CD4-positive, alpha-beta T cell treated with Interleukin-6 at 100 ng/mL for 8 hours (primary cell): Measurements from ENCODE around the gene UMODL1.
A peak's percentile ranks its signal among the peaks of the same experiment; 100 is the strongest.

Source experiments
- DNase-seq: peaks from one replicate; pipeline ENCODE4 v3.0.0-alpha.2; 2020; ENCODE audit warnings: mixed read lengths, low spot score

Gene UMODL1

DNA sequence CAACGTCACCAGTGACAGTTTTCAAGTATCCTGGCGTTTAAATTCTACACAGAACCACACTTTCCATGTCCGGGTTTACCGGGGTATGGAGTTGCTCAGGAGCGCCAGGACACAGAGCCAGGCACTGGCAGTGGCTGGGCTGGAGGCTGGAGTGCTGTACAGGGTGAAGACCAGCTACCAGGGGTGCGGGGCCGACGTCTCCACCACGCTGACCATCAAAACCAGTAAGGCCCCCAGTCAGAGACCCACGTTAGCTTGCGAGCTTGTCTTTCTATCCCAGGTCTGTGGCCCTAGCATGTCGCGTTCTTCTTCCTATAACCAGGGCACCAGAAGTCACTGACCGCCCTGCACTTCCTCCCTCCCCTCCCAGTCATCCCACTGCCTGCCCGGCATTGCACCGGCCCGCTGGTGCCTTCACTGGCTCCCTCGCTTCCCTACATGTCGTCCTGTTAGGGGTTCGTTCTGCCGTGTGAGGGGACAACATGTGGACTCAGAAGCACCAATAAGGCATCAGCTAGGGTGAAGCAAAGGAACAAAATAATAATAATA is 27.9 kb downstream of the UMODL1 start:
- no peak for DNase-seq

DNA sequence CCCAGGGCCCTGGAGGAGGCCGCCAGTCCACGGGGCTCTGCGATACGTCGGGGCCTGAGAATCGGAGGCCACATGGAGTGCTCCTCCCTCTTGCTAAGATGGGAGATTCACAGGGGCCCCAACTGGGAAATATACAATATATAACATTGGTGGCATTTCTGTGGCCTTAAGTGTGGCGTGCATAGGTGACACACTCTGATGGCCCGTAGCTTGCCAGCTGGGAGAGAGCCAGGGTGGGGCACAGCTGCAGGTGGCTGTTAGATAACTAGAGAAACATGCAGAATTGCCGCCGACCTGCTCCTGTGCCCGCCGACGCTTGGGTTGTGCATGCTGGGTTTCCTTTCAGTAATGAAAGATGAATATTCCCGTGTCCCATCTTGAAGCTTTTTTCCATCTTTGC is 30.1 kb downstream of the UMODL1 start:
- no peak for DNase-seq

DNA sequence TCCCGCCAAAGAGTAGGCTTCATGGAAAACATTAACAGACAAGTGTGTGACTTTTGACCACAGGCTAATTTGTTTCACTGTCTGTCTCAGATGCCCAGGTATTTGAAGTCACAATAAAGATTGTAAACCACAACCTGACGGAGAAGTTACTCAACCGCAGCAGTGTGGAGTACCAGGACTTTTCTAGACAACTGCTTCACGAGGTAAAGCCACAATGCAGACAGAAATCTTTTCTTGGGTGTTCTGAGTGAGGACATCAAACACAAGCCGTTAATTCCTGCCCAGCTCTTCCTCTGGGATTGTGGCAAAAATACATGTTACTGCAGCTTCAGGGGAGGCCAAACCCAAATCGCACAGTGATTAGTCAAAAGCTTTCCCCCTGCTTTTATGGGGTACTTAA is 31.0 kb downstream of the UMODL1 start:
- DNase-seq: no peak

DNA sequence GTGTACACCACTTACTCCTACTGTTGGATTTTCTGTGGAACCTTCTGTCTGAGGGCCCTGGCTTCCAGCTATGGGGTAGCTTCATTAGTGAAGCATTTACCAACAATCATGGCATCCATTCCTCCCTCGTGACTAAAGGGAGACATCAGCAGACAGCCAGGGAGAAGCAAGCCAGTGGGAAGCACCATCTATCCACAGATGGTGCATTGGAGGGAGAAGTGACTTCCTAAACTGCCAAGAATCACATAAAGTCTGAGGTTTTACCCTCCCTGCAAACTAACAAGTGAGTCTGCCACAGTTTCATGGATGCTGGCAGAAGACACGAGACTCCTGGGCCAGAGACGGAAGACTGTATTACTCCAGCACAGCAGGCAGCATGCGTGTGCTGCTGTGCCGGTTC is 31.4 kb downstream of the UMODL1 start:
- no peak for DNase-seq

DNA sequence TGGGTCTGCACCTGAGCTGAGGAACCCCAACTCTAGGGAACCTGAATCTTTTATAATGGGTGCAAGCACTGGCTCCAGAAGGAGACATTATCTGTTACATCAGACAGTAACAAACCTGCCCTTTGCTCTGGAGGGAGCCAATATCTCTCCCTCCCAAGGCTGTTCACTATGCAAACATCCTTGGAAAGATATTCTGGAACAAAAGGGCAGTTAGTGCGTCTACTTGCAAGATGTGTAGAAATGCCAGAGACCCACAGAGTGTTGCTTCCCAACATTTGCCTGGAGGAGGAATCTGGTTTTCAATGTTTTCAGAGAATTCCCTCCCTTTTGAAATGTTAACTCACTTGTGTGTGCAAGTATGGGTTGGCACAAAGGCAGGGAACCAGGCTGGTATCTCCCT is 31.9 kb downstream of the UMODL1 start:
- no peak for DNase-seq

DNA sequence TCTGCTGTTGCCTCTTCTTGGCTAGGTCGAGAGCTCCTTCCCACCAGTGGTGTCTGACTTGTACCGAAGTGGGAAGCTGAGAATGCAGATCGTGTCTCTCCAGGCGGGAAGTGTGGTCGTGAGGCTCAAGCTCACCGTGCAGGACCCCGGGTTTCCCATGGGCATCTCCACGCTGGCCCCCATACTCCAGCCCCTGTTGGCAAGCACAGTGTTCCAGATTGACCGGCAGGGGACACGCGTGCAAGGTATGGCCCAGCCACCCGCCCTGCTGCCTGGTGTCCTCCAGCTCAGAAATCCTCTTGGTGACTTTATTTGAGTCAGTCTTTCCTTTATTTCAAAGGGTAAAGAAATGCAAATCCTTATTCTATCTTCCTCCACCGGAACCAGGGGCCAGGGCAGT is 32.7 kb downstream of the UMODL1 start:
- no peak for DNase-seq

DNA sequence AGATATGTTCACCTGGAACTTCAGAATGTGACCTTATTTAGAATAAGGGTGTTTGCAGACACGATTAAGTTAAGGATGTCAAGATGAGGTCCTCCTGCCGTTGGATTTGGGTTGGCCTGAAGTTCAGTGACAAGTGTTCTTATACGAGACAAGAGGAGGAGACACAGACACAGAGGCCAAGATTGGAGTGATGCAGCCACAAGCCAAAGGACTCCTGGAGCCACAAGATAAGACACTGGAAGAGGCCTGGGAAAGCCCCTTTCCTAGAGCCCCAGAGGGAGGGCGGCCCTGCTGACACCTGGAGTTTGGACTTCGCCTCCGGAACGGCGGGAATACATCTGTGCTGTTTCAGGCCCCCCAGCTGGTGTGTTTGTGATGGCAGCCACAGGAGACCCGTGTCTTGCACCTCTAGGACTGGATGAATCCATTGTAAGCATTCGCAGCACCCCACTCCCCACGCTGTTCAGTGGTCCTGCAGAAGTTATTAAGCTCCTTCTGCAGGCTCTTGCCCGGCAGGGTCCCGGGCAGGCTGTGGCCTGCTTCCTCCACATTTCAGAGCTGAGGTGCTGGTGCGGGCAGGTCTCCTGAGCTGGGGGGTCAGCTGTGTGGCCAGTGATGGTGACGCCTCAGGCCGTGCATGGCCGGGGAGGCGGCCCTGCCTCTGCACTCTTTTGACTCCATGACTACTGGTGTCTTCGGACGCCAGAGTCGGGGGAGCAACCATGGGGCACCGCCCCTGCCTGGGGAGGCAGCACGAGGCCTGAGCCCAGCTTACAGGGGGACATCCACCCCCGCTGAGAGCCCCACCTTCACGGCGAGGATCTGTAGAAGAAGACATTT is 34.6 kb downstream of the UMODL1 start:
- no peak for DNase-seq

DNA sequence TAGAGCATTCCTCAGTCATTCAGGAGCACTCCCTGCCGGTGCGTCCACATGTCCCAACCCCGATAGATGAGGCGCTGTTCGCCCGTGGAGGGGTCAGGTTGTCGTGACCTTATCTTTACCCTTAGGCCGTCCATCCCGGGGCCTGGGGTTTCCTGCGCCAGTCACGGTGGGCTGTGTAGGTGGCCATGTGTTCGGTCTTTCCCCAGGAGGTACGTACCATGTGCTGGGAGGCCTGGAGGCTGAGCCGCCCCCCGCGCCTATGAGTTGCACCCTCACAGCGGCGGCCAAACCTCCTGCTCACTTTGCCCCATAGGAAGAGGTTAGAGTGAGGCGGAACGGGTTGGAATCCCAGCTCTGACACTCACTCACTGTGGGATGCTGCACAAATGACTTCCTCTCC is 35.3 kb downstream of the UMODL1 start:
- DNase-seq: no peak

DNA sequence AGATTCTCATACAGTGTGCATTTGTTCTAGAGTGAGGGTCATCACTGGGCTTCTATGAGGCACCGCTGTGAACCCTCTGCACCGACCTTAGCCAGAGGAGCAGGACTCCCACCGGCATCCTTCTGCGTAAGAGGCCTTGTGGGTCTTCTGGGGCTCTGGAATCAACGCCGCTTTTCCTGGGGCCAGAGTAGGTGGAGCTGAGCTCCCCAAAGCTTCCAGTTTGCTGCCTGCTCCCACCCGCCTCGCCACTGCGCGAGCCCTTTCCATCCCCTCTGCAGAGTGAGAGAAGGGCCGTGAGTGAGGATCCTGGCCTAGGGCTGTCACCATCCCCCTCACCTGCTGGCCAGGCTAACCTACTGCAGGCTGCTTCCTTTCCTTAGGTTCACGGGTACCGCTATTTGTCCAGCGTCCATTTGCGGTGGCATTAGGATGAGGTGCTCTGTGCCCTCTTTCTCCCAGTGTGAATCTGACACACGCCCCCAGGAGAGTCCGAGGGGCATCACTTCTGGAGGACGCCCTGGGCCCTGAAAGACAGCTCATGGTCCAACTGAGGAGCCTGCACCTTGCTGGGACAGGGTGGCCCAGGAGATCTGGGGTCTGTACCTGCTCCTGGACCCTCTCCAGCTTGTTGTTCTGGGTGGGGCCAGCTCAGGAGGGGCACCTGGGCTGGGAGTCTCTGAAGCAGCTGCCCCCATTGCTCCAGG is 36.2 kb downstream of the UMODL1 start:
- DNase-seq: no peak

DNA sequence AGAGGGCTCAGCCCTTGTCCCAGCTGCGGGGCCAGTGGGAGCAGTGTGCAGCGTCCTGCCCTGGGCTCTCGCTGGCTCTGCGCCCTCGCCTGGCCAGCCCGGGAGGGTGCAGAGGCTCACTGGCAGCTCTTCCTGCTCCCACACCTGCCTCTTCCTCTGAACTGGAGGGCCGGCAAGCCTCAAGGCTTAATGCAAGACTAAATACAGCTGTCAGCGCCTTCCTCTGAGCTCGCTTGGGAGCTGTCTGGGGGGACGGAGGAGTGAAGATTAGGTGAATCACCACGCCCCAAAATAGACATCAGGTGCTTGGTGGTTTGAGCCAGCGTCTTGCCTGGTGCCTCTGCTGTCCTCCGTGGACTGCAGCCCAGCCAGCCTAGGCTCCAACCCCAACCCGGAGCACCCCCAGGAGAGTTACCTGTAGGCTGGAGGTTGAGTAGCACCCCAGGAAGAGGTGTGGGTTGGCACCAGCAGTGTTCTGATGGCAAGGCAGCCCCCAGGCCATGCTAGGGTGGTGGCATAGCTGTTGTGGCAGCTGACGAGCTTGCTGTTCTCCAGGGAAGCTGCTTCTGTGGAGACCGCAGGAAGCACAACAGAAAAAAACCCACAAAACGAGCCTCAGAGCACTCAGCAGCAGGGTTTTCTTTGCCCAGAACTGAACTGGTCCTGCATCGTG is 36.9 kb downstream of the UMODL1 start:
- DNase-seq: peak; percentile 75

DNA sequence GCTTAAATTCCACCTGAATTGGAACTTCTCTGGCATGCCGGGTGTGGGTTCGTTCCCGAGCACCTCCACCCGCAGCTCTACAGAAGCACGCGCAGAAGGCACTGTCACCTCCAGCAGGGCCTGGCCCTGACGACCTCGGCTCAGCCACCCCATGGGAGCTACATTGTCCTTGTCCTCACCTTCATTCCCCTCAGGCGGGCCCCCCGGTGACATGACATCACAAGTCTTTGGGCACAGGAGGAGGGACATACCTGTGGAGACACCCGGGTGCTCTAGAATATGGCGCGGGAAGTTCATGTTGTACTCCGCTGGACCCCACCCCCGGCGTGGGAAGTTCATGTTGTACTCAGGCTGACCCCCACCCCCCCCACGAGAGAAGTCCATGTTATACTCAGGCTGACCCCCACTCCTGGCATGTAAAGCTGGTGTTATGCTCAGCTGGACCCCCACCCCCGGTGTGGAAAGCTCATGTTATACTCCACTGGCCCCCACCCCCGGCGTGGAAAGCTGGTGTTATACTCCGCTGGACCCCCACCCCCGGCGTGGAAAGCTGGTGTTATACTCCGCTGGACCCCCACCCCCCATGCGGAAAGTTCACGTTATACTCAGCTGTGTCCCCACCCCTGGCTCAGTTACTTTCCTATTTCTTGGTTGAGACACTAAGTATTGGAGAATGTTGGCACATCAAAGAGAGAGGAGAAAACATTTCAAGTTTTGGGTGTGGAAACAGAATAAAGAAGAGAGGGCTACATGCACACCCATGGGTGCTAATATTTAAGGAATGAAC is 37.6 kb downstream of the UMODL1 start:
- DNase-seq: no peak

DNA sequence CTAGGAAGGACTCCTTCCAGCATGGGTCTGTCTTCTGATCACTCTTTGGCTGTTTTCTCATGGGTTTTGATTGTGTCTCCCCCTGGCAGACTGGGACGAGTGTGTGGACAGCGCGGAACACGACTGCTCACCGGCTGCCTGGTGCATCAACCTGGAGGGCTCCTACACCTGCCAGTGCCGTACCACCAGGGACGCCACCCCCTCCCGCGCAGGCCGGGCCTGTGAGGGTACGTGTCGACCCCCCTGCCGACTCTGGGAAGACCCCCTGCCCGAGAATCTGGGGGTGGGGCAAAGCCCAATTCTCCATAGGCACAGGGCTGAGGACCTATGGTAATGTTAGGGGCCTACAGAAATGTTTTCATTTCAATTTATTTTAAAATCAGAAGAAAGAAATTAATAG is 38.4 kb downstream of the UMODL1 start:
- no peak for DNase-seq

DNA sequence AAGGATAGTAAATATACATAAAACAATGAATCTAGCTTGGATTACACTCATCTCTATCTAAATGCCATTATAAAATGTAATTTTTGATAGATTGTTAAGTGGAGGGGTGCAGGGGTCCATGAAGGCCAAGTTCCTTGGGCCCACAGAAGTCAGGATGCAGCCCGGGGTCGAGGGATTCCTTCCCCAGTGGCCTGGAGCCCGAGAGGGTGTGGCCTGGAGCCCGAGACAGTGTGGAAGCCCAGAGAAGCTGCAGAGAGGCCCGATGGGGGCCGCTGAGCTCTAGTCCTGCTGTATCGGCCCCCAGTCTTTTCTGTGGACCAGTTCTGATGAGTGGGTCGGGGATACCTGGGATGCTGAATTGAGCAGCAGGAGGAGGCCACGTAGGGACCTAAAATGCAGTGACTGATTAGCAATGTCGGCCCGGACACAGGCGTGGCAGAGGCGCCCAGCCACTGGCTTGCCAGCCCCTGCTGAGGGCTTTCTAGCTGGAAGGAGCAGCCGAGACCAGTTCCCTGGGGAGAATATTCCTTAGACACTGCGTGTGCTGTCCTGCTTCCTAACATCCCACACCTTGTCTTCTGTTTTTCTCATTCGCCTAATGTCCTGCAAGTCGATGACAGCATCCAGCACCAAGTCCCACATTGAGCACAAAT is 38.9 kb downstream of the UMODL1 start:
- DNase-seq: no peak

DNA sequence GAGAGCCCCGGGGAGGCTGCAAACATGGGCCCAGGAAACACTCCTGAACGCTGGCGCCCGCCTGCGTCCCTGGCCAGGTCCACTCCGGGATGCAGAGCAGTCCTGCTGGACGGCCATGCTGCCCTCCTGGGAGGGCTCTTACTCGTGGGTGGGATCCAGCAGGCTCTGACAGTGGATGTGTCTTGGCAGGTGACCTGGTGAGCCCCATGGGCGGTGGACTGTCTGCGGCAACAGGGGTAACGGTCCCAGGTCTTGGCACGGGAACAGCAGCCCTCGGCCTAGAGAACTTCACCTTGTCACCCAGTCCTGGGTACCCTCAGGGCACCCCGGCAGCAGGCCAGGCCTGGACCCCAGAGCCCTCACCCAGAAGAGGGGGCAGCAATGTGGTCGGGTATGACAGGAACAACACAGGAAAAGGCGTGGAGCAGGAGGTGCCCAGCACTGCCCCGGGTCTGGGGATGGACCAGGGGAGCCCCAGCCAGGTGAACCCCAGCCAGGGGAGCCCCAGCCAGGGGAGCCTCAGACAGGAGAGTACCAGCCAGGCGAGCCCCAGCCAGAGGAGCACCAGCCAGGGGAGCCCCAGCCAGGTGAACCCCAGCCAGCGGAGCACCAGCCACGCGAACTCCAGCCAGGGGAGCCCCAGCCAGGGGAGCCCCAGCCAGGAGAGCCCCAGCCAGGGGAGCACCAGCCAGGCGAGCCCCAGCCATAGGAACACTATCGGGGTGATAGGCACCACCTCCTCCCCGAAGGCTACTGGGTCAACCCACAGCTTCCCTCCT is 39.8 kb downstream of the UMODL1 start:
- DNase-seq: no peak

DNA sequence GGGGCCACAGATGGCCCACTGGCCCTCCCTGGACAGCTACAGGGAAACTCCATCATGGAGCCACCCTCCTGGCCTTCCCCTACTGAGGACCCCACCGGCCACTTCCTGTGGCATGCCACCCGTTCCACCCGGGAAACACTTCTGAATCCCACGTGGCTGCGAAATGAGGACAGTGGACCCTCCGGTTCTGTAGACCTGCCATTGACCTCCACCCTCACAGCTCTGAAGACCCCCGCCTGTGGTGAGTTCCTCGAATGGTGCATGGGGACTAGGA is 40.3 kb downstream of the UMODL1 start:
- DNase-seq: no peak

DNA sequence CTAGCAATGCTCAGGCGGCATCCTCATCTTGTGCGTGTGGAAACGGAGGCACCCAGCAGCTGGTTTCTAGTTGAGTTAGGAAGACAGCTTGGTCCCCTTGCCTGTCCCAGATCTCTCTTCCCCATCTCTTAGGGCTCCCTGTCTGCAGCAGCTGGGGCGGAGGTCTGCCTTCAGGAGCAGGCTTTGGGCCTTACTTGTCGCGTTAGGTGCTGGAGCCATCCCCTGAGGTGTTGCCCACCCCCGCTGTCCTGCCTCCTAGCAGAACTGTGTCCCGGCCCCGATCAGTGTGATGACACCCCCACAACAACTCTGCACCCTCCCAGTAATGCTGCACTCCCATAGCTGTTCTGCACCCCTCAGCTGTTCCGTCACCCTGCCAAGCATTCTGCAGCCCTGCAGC is 40.7 kb downstream of the UMODL1 start:
- DNase-seq: no peak

DNA sequence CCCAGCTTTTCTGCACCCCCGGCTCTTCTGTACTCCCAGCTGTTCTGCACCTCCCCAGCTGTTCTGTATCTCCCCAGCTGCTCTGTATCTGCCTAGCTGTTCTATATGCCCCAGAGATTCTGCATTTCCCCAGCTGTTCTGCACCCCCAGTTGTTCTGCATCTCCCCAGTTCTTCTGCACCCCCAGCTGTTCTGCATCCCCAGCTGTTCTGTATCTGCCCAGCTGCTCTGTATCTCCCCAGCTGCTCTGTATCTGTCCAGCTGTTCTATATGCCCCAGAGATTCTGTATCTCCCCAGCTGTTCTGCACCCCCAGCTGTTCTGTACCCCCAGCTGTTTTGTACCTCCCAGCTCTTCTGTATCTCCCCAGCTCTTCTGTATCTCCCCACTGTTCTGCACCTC is 41.1 kb downstream of the UMODL1 start:
- no peak for DNase-seq

DNA sequence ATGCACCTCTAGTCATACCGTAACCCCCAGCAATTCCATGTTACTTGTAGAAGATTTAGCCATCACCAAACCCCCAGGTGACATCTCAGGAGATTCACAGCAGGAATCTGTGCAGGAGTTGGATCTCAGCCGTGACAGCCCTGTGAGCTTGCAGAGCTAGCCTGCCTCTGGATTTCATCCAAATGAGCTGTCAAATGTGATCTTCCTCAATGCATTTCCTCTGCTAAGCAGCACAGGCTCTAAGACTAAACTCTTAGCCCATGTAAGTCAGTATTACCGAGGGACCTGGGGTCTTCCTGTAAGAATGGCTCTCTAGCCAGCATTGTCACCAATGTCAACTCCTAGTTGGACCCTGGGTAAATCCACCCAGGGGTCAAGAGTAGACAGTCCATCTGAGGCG is 41.7 kb downstream of the UMODL1 start:
- DNase-seq: no peak

DNA sequence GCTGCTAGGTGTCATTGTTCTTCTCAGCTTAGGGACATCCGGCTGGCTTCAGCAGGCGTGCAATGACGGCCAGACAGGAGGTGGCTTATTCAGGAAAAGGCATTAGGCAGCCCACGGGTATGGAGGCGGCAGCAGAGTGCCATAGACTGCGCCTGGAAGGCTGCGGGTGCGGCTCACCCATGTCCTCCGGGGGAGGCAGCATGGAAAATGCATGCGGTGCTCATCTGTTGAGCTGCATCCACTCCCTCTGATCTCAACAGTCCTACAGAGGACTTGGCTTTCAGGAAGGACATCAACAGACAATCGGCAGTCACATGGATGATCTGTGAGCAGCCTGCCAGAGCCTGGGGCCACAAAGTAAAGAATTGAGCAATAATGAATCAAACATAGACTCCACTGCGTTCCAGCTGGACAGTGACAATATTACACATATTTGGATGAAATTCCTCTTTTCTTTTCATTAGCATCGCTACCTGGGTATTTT is 42.9 kb downstream of the UMODL1 start:
- no peak for DNase-seq

DNA sequence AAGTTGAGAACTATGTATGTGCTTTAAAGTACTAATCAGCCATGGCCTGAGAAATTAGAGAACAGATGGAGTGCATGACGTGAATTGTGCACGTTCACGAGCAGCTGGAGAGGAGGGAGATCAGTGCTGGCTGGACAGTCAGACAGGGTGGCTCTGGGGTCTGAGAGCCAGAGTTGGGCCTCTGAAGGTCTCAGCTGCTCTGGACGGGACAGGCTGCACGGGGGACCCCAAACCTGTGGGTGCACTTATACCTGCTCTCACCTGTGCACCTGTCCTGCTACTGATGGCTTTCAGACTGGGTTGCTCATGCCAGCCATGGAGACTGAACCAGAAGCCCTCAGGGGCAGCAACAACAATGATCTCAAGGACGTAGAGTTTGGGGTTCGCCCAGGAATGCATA is 43.5 kb downstream of the UMODL1 start:
- DNase-seq: no peak

DNA sequence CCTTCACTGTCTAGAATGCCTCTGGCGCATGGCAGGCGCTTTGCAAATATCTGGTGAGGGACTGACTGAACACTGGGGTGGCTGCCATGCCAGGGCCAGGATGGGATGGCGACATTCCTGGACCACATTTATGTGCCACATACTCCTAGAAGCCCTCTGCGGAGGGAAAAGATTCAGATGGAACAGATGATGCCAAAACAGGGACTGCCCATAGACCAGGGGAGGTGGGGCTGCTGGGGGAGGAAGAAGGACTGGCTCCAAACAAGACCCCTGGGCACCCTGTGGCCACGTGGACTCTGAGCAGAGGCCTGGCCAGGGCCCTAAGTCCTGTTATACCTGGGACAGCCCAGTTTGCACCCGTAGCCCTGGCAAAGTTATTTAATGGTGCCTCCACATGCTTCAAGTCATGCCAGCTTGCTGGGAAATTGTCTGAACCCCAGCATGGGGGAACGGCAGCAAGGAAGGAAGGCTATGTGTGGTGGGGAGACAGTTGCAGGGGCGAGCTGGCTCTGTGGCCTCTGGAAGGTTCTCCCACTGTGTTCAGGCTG is 44.1 kb downstream of the UMODL1 start:
- DNase-seq: no peak
